DMS53 treated with DMSO at 0.1 percent for 48 hours (cell line): ENCODE data around the gene ATP1A4.

ENCODE experiments used
- DNase-seq: peaks from one replicate; lab custom pipeline; 2025; ENCODE audit not compliant: unreplicated experiment; lab: John Stamatoyannopoulos, UW

Gene ATP1A4

DNA sequence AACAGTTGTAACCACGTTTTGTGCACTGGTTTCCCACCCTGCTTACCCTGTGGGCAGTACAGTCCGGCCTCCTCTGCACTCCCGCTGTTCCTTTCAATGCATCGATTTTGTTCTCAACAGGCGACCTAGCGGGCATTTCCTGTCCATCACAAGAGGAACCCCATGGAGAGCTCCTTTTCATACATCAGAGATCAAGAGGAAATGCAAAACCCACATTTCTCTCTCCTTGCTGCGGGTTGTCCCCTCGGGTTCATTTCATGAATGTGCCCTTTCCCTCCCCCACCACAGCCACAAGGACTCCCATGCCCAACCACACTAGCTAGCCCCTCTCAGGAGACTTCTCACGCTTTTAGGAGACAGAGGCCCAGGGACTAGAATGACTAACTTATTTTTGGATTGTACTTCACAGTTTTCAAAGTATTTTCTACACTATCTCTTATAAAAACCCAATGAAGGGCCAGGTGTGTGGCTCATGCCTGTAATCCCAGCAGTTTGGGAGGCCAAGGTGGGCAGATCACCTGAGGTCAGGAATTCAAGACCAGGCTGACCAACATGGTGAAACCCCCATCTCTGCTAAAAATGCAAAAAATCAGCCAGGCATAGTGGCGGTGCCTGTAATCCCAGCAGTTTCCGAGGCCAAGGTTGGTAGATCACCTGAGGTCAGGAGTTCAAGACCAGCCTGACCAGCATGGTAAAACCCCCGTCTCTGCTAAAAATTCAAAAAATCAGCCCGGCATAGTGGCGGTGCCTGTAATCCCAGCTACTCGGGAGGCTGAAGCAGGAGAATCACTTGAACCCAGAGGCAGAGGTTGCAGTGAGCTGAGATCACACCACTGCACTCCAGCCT lies 18.4 kb downstream of the ATP1A4 start:
- no peak for DNase-seq

DNA sequence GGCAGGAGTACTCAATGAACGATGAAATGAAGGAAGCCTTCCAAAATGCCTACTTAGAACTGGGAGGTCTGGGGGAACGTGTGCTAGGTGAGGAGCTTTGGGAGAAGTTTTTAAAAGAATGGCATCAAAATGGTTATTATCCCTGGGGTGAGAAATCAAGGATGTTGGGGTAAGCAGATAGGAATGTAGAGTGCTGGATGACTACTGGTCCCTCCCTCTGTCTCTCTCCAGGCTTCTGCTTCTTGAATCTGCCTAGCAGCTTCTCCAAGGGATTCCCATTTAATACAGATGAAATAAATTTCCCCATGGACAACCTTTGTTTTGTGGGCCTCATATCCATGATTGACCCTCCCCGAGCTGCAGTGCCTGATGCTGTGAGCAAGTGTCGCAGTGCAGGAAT lies 20.0 kb downstream of the ATP1A4 start:
- no peak for DNase-seq

DNA sequence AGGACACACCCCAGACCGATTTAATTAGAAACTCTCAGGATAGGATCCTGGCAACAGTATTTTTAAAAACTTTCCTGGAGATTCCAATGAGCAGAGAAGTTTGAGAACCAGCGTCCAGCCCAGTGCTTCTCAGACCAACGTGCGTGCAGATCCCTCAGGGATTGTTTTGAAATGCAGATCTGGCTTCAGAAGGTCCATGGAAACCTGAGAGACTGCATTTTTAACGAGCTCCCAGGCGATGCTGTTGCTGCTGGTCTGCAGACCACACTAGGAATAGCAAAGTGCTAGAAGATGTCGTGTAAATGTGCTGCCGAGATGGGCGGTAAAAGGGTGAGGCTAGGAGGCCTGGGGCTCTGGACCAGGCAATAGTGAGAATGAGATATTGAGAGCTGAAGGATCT lies 20.6 kb downstream of the ATP1A4 start:
- no peak for DNase-seq

DNA sequence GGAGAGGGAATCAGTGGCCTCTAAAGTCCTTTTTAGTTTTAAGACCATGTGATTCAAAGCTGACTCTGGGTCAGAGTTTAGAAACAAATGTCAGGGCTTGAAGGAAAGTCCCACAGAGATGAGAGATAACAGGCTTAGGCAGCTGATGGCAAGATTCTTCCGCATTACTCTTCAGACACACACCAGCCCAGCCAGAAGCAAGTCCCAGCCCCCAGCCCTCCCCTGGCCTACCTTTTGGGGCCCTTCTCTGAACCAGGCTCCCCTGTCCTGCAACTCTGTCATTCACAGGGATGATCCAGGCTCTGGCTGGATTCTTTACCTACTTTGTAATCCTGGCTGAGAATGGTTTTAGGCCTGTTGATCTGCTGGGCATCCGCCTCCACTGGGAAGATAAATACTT lies 25.8 kb downstream of the ATP1A4 start:
- no peak for DNase-seq

DNA sequence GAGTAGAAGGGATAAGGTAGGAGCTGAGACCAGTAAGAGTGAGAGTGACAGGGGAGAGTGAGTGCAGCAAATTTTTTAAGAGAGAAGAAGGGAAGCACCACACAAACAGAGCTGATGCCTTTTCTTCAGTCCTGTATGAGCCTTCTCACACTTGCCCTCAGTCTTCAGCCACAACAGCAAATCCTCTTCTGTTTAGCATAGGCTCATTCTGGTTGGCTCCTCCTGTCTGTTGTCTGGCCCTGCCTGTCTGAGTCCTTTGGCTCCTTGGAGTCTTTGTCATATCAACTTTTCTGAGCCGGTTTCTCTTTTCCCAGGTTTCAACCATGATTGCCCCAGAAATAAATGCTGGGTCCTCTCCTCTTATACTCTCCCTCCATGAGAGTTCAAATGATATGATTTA lies 26.3 kb downstream of the ATP1A4 start:
- no peak for DNase-seq

DNA sequence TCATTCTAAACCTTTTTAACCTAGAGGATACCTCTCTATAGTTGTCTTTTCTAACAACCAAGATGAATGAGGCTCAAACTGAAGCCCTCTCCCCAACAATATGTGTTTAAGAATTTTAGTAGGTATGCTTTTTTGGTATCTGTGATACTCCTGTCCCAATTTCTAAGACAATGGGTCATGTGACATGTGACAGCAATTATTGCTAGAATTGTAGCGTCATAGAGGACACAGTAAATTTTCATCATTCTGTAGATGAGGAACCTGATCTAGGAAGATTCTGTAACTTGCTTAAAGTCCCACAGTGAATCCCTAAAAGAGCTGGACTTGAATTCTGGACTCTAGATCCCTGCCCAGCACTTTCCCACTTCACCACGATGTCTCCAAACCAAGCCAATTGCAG lies 27.3 kb downstream of the ATP1A4 start:
- DNase-seq, result no peak

DNA sequence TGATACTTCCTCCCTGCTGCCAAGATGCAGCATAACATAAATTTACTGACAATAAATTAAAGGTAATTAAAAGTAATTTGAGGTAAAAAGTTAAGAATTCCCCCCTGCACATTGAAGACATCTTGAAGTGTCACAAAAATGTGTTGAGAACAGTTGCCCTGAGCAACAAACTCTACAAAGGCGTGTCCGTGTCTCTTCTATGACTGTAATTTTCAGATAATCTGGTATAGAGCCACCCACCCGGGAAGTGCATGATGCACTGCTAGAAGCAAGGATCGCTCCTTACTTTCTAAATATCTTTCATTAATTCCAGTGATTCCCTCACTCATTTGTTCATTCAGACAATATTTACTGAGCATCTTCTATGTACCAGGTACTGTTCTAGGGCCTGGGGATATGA lies 27.9 kb downstream of the ATP1A4 start:
- DNase-seq, result no peak

DNA sequence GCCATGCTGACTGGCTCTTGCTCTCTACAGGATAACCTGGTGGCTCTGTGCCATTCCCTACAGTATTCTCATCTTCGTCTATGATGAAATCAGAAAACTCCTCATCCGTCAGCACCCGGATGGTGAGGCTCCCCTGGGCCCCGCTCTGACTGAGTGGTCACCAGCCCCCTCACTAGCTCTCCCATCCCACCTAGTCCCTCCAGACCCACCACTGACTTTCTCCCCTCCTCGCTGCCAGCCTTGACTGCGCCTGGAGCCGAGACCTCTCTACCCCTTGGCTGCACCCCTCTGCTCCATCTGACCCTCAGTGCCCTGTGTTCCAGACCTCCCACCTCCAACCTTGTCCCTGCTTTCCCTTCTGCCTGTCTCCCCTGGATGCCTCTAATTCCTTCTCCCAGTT lies 34.8 kb downstream of the ATP1A4 start:
- no peak for DNase-seq

DNA sequence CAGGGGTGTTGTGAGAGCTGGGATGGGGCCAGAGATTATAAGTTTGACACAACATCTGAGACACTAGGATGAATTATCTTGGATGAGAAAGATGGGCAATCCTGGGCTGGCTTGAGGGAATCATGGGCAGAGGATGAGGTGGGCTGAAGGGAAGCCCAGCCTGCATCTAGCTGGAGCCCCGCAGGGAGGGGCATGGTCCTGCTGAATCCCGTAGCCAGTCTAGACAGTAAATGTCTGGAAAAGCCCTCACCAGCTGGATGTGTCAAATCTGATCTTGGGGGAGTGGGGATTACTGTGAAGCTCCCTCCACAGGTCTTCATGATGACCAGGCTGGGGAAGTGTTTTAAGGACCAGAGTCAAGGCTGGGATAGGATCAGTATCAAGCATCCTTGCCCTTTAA lies 35.3 kb downstream of the ATP1A4 start:
- DNase-seq, result no peak

DNA sequence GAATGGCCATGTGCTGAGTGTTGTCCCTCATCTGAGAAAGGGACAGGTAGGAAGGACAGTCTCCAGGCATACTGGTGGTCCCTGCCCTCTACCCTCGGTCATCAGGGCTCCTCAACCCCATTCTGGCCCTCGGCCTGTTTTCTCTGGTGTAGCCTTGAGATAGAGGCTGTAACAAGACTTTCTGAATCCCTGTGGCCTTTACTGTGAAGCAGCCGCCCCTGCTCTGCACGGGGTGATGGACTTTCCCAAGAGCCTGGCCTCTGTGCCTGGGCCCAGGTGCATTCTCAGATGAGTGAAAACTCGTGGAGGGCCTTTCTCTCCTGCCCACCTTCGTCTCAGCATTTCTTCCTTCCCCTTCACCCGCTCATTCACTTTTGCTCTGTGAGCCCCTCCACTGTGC lies 36.0 kb downstream of the ATP1A4 start:
- no peak for DNase-seq

DNA sequence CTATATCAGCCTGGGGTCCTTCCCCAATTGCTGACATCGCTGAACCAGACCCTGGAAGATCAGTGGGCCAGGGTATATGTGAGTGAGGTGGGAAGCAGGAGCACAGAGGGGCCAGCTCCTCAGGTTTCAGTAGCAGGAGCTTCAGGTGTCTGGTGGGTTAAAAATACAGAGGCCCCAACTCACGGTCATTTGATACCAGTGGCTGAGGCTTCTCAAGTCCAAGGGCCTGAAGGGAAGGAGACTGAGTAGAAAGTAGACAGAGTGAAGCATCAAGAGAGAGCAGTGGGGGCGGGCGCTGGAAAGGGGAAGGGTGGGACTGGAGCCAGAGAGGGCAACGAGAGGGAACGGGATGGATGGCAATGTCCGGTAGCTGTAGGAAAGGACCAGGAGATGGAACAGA lies 36.9 kb downstream of the ATP1A4 start:
- no peak for DNase-seq

DNA sequence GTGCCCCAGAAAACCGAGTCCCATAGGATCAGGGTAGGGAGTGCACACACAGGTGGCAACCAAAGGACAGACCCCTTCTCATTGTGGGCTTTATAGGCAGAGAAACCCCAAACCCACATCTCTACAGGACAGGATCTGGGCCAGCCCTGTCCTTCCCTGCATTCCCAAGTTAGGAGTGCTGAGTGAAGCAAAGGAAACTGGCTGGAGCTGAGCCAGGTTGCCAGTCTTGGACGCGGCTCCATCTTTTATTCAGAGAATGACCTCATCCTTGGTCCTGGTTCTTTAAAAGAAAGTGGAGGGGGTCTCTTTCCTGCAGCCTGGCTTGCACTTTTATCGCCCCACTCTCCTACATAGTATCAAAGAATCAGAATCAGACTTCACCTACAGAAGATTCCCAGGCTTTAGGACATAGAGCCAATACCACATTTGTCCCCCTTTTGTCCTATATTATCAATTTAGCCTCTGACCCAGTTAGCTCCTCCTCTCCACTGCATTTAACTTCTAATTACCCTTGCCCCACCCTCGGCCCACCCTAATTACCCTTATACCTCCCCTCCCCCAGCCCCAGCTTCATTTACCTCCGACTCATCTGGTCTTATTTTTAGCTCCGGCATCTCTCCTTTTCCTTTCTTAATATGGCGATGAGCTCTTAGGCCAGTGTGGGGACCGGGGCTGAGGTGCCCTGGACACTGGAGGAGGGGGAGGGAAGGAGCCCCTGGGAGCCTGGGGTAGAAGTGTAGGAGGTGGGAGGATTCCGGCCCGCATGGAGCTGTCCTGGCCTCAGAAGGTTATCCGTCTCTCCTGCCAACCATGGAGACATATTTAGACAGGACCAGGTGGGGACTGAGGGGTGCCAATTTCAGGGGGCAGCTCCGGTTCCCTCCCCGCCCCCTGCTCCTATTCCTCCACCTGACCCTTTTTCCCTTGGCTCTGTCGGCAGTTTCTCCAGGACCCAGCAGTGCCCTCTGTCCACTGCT lies 38.5 kb downstream of the ATP1A4 start, which contains the start of gene CASQ1:
Gene CASQ1 (plus strand): TSS at position 927 of the 977 bp plus-strand sequence. CDS start 177 bp downstream, outside the sequence.
- DNase-seq, result no peak

DNA sequence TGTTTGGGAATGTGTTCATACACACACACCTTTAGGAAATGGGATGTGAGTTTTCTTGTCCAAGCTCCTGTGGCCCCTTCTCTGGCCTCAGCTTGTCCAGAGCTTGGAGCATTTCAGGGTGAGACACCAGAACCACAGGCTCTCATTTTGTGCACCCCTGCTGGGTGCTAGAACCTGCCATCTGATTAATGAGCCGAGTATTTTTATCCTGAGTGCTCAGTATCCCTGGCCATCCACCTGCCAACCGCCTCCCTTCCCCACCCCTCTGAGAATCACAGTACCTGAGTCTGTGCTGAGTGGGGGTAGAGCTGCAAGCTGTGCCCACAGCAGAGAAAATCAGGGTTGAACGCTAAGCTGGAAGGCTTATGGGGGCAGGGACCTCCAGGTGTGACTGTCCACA lies 40.4 kb downstream of the ATP1A4 start:
- DNase-seq, result no peak

DNA sequence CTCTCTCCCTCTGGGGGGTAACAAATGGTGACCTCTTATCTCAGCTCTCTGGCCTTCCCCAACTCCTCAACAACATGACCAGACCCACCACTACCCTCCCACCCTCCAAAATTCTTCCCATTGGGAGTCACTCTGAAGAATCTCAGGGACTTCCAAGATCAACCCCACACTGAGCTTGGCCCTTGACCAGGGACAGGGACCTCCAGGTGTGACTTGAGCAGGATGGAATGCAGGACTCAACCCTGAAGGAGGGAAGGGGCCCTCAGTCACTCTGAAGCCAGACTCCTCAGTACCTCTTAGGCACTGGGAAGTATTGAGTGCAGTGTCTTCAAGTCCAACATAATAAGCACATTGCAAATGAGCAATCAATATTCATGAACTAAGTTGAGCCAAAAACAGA lies 40.8 kb downstream of the ATP1A4 start:
- DNase-seq, result no peak

DNA sequence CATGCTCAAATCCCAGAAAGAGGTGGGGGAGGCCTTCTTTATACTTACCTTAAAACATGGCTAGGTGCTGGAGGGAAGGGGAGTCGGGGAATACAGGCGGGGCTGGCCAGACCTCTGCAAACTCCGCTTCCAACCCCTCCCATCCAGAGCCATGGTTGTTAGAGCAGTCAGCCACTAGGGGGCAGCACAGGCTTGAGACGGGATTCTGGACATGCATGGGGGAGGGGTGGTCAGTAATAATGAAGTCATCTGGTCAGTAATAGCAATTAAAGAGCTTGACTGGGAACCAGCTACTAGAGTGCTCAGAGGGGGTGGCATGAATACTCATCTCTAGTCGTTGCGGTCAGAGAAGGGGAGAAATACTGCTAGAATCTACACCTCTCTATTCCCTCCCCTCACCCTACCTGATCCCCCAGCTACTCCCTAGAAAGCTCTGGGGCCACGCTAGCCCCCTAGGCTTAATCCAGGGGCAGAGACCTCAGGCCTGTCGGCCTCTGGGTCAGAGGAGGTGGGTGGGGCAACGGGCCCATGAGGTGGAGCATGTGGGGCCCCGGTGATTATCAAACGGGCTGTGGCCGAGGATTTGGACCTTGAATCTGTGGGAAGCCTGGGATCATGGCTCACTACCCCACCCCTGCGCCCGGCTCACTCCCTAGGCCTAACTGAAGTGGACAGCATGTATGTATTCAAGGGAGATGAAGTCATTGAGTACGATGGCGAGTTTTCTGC lies 41.9 kb downstream of the ATP1A4 start:
- peak; percentile 48 for DNase-seq

DNA sequence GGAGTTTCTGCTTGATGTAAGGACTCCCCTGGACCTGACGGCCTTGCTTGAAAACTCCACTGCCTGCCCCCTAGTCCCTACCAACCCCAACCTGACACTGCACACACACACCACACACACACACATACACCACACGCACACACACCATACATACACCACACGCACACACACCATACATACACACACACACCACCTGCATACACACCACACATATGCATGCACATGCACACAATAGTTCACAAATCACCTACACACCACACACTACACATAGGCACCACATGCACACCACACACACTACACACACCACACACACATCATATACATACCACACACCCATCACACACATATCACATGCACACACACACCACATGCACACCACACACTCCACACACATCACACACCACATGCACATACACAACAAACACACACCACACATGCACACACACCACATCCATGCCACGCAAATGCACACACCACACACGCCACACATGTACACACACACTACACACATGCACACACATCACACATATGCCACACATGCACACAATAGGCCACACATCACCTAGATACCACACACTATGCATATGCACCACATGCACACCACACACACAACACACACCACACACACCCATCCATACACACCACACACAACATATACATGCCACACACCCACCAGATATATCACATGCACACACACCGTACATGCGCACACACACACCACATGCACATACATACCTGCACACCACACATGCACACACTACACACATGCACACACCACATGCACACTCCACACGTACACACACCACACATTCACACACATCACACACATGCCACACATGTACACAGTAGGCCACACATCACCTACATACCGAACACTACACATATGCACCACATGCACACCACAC lies 42.7 kb downstream of the ATP1A4 start:
- no peak for DNase-seq

DNA sequence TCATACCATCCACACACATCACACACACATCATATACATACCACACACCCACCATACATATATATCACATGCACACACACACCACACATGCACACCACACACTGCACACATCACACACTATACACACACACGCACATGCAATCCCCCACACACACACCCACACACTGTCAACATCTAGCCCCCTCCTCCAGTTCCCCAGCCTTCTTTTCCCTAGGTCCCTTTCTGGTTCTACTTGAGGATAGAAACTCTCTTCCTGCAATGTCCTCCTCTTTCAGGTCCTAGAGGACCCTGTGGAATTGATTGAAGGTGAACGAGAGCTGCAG lies 43.3 kb downstream of the ATP1A4 start:
- DNase-seq, result no peak

DNA sequence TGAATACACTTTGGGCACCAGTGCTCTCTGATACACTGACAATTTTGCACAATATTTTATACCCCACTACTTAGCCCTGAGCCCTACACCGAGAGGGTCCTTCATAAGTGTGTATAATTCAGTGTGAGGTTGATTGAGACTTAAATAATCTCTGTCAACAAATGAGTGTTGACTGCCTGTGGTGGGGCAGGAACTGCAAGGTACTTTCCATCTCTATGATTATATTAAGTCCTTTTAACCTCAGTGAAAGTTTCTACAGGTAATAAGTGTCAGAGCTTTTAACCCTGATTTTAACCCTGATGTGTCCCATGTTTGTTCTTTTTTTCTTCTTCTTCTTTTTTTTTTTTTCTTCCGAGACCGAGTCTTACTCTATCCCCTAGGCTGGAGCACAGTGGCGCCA lies 44.7 kb downstream of the ATP1A4 start:
- no peak for DNase-seq

DNA sequence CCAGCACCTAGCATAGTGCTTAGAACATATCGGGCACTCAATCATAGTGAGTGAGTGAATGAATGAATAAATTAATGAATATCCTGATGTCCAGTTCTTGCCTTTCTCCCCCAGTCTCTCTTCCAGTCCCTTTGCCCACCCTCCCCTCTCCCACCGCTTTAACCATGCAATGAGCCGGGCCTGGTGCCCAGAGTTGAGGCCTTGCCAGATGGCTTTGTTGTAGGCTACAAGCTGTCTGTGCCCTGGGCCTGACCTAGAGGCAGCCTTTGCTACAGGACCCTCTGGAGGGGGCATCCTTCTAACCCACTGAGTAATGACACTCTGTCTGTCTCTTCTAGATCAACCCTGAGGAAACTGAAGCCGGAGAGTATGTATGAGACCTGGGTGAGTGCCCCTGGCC lies 45.8 kb downstream of the ATP1A4 start:
- no peak for DNase-seq

DNA sequence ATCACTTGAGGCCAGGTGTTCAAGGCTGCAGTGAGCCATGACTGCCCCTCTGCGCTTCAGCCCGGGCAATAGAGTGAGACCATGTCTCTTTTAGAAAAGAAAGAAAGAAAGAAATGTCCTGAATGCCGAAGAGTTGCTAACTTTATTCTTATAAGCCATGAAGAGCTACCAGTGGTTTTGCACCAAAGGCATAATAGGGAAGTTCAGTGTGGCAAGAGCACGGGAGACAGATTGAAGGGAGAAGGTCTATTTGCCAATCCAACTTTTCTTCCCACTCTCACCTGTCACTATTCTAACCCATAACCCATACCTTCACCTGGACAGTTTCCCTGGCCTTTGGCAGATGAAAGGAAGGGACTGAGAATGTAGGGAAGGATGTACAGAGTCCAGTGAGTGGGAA lies 49.4 kb downstream of the ATP1A4 start:
- DNase-seq, result no peak
